ENCODE results near the gene GALNT16.
A peak's percentile ranks its signal among the peaks of the same experiment; 100 is the strongest.

Gene GALNT16

DNA sequence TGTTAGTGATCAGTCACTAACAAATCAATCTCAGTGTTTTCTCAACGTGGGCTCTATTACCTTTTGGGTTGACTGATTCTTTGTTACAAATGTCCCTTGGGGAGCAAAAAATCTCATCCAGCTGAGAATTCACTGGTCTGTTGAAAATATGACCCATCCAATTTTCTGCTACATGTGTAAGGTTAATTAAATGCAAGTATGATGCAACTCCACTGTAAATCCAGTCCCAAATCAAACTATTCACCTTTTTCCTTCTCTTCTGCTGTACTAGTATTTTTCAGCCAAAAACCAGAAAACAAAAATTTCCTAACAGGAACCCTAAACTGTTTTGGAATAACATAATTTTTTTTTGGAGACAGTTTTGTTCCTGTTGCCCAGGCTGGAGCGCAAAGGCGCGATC is 136.0 kb downstream of the GALNT16 start:
- TF ChIP-seq ZBTB7A (IDR thresholded peaks at IDR 0.05; ENCODE audit: low read depth) (no peak), YY1 (IDR thresholded peaks at IDR 0.05; ENCODE audit: low read depth) (no peak), TCF12 (IDR thresholded peaks at IDR 0.05; ENCODE audit: low read depth) (no peak)

- TF ChIP-seq CEBPB (IDR thresholded peaks at IDR 0.05), result 0 out of 2 replicates have a peak, but pooled peaks have one; percentile 20
- peak; percentile 94 for TF ChIP-seq YY1 (IDR thresholded peaks at IDR 0.05; ENCODE audit: low read depth)
- peak; percentile 90 for TF ChIP-seq CREB1 (IDR thresholded peaks at IDR 0.05; ENCODE audit: low read depth)
- TF ChIP-seq EP300 (IDR thresholded peaks at IDR 0.05; ENCODE audit: borderline replicate concordance), result no peak
- peak; percentile 43 for TF ChIP-seq MAX (IDR thresholded peaks at IDR 0.05)
- peak; percentile 89 for TF ChIP-seq TAF1 (IDR thresholded peaks at IDR 0.05; ENCODE audit: low read depth)
- TF ChIP-seq NFIC (IDR thresholded peaks at IDR 0.05), result no peak
- 0 out of 2 replicates have a peak, but pooled peaks have one; percentile 32 for TF ChIP-seq TEAD4 (IDR thresholded peaks at IDR 0.05)
- TF ChIP-seq RAD21 (IDR thresholded peaks at IDR 0.05; ENCODE audit: low read depth), result no peak
- peak; percentile 72 for TF ChIP-seq EGR1 (IDR thresholded peaks at IDR 0.05)
- TF ChIP-seq TCF12 (IDR thresholded peaks at IDR 0.05; ENCODE audit: low read depth), result peak; percentile 49; the same call in 1 of the 2 replicates
- no peak for TF ChIP-seq ZBTB7A (IDR thresholded peaks at IDR 0.05; ENCODE audit: low read depth)
- TF ChIP-seq FOXM1 (IDR thresholded peaks at IDR 0.05; ENCODE audit: borderline replicate concordance, low read depth), result peak; percentile 42
- TF ChIP-seq, protein P1, sequence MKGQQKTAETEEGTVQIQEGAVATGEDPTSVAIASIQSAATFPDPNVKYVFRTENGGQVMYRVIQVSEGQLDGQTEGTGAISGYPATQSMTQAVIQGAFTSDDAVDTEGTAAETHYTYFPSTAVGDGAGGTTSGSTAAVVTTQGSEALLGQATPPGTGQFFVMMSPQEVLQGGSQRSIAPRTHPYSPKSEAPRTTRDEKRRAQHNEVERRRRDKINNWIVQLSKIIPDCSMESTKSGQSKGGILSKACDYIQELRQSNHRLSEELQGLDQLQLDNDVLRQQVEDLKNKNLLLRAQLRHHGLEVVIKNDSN (IDR thresholded peaks at IDR 0.05), result no peak
- peak; percentile 55 for TF ChIP-seq REST (IDR thresholded peaks at IDR 0.05; ENCODE audit: low read depth)
Observed at GRCh38 chr14:69398053-69398817, 138.3 kb downstream of the GALNT16 start, which contains the start of the genes ERH and SLC39A9. ERH (minus strand) TSS chr14:69398299; CDS start chr14:69398233, 66 bp downstream. SLC39A9 (plus strand) TSS chr14:69398692; CDS start chr14:69399370, 678 bp downstream.

GRCh38 chr14:69398818-69399210 is 138.9 kb downstream of the GALNT16 start:
- 0 out of 2 replicates have a peak, but pooled peaks have one; percentile 45 for TF ChIP-seq ZBTB7A (IDR thresholded peaks at IDR 0.05; ENCODE audit: low read depth)
- no peak for TF ChIP-seq TAF1 (IDR thresholded peaks at IDR 0.05; ENCODE audit: low read depth)
- TF ChIP-seq RAD21 (IDR thresholded peaks at IDR 0.05; ENCODE audit: low read depth), result no peak

DNA sequence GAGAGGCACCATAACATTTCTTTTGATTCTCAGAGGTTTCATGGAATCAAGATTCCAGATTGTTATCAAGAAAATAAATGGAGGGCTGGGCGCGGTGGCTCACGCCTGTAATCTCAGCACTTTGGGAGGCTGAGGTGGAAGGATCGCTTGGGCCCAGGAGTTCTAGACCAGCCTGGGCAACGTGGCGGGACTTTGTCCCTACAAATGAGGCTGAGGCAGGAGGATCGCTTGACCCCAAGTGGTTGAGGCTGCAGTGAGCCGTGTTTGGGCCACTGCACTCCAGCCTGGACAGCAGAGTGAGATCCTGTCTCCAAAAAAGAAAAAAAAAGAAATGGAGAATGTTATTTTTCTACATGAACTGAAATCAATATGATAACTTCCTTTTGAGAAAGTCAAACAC is 139.8 kb downstream of the GALNT16 start:
- TF ChIP-seq EGR1 (IDR thresholded peaks at IDR 0.05) (no peak), YY1 (IDR thresholded peaks at IDR 0.05; ENCODE audit: low read depth) (no peak), FOXM1 (IDR thresholded peaks at IDR 0.05; ENCODE audit: borderline replicate concordance, low read depth) (no peak), TAF1 (IDR thresholded peaks at IDR 0.05; ENCODE audit: low read depth) (no peak), CEBPB (IDR thresholded peaks at IDR 0.05) (no peak), ZBTB7A (IDR thresholded peaks at IDR 0.05; ENCODE audit: low read depth) (no peak), TCF12 (IDR thresholded peaks at IDR 0.05; ENCODE audit: low read depth) (no peak), RAD21 (IDR thresholded peaks at IDR 0.05; ENCODE audit: low read depth) (no peak), NFIC (IDR thresholded peaks at IDR 0.05) (no peak), EP300 (IDR thresholded peaks at IDR 0.05; ENCODE audit: borderline replicate concordance) (no peak), REST (IDR thresholded peaks at IDR 0.05; ENCODE audit: low read depth) (no peak), CREB1 (IDR thresholded peaks at IDR 0.05; ENCODE audit: low read depth) (no peak)
- TF ChIP-seq, protein P1 (IDR thresholded peaks at IDR 0.05), result no peak

DNA sequence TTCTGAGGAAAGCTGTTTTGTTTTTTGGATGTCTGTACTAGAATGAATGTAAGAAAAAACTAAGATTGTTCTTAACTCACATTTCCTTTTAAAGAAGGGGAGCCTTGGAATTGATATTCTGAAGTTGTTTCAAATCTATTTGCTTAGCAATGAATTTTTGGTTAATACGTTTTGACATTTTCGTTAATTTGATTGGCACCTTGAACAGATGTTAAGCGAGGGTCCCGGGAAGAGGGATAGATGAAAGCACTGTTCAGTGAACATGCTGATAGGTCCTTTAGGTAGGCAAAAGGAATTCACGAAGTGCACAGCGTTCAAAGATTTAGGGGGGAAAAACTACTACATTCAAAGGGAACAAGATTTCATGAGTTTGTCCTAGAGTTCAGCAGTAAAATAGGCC is 140.2 kb downstream of the GALNT16 start:
- TF ChIP-seq CEBPB (IDR thresholded peaks at IDR 0.05) (no peak), TEAD4 (IDR thresholded peaks at IDR 0.05) (no peak), MAX (IDR thresholded peaks at IDR 0.05) (no peak), FOXM1 (IDR thresholded peaks at IDR 0.05; ENCODE audit: borderline replicate concordance, low read depth) (no peak), RAD21 (IDR thresholded peaks at IDR 0.05; ENCODE audit: low read depth) (no peak), EP300 (IDR thresholded peaks at IDR 0.05; ENCODE audit: borderline replicate concordance) (no peak), YY1 (IDR thresholded peaks at IDR 0.05; ENCODE audit: low read depth) (no peak)
- TF ChIP-seq, protein P1 (IDR thresholded peaks at IDR 0.05), result no peak

Data from Ishikawa (cell line).